HG03135 (cell line): ENCODE results near the gene MTSS2.

Experiments used
- ATAC-seq: cut with Tn5 transposase; IDR thresholded peaks from one replicate; pipeline ENCODE4 v1.9.1; 2021; ENCODE audit warnings: mild to moderate bottlenecking, moderate library complexity; ENCODE audit not compliant: unreplicated experiment

MTSS2 gene

DNA sequence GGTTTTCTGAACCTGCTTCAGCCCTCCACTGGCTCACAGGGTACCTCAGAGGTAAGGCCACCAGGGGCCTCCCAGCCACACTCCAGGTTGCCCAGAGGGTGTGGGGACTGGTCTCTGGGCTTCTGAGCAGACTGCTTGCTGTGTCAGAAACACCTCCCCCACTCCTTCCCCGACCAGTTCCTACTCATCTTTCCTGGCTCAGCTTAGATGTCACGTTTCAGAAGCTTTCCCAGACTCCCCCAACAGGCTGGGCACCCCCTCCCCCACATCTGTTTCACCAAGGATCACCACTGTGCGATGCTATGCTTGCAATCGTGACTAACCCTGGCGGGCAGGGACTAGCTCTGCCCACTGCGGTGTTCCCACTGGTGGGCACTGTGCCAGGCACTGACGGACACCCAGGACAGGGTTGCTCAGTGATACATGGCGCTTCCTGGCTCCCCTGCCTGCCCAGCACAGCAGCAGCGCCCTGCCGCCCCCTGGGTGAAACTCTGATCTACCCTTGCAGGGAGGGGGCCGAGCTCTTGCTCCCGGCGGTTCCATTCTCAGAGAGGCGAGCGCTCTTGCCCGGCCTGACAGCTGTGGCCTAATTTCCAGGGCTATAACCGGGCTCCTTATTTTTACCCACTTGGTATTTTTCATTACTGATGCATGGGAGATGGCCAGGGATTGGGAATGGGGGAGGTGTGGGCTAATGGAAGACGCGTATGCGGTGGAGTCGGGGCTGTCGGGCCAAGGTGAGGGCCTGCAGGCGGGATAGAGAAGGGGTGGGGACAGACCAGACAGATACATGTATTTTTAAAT, 29.4 kb upstream of the MTSS2 start:
- no peak for ATAC-seq

DNA sequence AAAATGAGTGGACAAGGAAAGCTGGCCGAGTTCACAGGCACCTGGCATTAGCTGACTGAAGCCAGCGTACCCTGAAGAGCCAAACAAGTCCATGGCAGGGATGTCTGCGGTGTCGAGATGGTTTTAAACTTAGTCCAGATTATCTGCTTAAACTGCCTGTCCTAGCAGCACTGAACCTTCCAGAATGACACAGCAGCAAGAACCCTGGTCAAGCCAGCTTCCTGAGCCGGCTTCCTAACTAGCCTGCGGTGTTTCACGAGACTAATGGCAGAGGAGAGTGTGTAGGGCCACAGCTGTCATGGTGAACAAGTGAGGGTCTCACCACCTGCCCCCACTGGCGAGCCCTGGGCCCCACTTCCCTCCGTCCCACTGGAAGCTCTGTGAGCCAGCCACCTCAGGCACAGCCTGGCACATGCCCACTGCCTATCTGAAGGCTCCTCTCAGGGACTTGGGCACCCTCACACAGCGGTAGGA, 28.8 kb upstream of the MTSS2 start:
- ATAC-seq: no peak

DNA sequence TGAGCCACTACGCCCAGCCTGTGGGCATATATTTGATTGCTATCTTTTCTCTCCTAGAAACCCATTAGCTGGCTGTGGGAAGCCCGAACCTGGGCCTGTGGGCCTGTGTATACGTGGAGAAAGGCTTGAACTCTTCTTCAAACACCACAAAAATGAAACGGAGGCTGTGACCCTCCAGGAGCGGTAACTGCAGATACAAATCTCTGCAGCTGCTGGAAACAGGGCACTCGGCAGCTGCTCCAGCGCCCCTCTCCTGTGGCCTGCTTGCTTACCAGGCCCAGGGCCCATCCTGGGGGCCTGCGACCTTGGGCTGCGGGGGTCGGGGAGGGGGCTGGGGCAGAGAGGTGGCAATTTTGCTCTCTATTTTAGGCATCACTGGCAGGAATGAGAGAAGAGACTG, 28.0 kb upstream of the MTSS2 start:
- no peak for ATAC-seq

DNA sequence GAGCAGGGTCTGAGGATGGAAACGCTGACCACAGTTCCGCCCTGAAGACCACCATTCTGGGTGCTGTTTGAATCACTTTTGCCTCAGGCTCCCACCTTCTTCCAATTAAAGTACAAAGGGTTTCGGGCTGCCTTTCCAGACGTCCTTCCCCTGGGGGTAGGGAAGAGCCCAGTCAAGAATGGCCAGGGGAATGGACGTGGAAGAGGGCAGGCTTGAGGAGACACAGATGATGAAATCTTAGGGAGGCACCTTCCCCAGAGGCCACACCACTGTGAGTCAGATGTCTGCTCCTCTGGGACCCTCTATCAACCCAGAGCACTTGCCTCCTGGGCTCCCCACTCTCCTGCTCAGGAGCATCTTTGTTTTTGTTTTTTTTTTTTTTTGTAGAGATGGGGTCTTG, 27.5 kb upstream of the MTSS2 start:
- no peak for ATAC-seq

DNA sequence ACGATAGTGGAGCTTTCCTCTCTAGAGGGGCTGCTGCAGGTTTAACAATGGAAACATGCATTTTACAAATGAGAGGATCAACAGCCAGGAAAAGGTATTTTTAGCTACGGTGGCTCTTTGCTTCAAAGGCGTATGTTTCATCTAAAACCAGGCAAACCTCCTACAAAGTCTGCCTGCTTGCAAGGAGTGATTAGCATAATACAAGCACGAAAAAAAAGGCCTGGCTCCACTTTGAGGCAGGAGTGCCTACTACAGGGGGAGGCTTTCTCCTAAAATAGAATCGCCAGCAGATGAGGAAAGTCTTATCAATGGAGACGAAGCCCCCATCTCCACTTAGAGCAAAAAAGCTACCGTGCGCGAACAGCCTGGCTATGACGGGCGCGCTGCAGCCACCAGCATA, 27.1 kb upstream of the MTSS2 start:
- no peak for ATAC-seq

DNA sequence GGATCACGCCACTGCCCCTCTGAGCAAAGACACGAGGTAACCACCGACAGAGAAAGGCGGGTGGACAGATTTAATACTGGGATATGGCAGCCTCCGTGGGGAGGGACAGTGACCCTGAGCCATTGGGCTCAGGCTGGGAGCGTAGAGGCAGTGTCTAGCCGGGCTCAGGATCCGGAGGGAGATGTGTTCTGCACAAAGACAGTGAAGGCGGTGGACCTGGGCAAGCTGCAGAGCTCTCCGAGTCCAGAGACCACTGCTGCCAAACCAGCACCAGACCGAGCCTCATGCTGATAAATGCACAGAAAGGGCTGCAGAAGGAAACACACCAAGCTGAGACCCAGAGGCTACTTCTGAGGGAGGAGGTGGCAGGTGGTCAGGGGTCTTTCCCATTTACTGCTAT, 26.5 kb upstream of the MTSS2 start:
- no peak for ATAC-seq

DNA sequence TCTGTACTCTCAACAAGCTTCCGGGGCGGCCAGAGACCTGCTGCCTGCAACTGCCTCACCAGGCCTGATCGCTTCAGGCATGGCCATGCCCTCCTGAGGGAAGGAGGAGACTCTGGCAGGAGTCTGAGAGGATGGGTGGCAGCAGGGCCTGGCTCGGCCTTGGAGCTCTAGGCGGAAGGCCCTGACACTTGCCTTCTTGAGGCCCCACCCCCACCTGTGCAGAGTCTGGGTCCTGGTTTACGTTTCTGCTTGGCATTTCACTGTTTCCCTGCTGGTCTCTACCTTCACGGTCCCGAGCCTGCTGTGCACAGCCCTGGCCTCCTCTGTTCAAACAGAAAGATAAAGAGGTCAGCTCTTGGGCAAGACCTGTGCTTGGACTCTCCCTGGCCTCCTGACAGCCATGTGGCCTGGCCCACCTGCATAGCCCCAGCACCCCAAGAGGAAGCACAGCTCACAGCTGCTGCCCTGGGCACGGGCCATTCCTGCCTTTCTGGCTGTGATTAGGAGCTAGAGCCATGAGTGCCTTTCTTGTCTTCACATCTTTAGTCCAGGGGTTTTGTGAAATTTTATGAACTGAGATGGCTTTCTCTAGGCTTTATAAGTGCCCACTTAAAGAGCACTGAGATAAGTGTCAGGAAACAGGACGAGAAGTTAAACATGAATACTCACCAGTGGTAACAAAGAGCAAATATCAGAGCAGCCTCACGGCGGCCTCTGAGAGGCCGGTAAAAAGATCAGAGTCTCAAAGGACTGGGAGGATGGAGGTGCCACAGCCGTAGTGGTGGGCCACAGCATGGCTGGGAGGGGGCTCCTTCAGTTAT, 25.6 kb upstream of the MTSS2 start:
- no peak for ATAC-seq

DNA sequence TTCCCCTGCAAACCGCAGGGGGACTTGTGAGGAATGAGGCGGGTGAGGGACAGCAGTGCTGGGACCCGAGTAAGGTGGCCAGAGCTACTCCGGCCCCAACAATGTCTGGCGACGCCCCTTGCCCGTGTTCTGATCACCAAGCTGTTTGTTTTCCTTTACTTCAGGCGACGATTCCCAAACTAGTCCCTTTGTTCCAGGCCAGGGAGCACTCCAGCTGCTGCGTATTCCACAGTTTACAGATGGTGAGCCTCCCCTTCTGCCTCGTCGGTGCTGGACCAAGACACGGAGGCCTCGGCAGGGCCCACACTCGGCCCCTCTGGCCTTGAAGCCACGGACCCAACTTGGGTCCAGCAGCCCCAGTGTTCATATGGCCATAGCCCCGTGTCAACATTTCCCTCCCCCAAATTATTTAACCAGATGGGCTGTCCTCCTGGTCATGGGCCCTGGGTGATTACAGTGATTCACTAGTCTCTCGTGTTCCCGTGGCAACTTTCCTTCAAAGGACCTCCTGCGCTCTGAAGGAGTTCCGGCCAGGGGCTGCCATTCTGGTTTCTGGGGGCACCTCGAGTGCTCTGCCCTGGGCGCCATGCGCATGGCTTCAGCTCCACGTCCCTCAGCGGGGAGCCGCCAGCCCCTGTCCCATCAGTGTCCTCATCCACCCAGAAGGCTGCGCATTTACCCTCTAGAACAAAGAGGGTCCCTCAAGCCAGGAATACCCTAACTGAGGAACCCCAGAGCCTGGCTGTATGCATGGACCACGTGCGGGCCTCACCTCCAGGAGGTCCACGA, 24.8 kb upstream of the MTSS2 start:
- no peak for ATAC-seq

DNA sequence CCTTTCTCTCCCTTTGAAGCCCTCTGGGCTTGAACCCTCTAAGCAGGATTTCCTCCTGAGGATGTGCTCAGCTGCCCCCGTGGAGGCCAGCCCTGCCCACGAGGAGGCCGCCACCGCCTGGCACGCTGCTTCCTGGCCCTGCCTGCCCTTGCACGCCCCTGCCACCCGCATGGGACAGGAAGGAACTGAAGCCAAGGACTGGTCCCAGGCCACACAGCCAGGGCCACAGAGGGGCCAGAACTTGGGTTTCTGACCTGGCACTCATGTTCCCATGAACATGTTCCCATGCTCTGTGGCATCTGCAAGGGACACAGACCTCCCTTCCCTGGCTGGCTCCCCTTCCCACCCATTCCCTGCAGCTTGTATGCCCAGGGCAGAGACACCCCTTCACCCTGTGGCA, 24.1 kb upstream of the MTSS2 start:
- no peak for ATAC-seq

DNA sequence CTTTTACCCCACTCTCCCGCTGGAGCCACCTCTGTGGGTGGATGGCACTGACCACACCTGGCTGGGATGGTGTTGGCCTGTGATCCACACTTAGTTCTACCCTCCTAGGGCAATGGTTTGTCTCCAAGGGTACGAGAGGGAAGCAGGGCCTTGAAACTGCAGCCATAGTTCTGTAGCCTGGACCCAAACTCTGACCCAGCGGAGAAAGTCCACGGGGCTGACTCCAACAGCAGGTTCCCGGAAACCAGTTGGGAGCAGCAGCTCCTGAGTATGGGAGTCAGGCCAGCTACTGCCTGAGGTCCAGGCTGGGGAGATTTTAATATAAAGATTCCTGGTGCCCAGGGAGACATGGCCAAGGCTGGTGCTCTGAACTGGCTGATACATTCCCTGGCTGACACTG, 23.6 kb upstream of the MTSS2 start:
- no peak for ATAC-seq

DNA sequence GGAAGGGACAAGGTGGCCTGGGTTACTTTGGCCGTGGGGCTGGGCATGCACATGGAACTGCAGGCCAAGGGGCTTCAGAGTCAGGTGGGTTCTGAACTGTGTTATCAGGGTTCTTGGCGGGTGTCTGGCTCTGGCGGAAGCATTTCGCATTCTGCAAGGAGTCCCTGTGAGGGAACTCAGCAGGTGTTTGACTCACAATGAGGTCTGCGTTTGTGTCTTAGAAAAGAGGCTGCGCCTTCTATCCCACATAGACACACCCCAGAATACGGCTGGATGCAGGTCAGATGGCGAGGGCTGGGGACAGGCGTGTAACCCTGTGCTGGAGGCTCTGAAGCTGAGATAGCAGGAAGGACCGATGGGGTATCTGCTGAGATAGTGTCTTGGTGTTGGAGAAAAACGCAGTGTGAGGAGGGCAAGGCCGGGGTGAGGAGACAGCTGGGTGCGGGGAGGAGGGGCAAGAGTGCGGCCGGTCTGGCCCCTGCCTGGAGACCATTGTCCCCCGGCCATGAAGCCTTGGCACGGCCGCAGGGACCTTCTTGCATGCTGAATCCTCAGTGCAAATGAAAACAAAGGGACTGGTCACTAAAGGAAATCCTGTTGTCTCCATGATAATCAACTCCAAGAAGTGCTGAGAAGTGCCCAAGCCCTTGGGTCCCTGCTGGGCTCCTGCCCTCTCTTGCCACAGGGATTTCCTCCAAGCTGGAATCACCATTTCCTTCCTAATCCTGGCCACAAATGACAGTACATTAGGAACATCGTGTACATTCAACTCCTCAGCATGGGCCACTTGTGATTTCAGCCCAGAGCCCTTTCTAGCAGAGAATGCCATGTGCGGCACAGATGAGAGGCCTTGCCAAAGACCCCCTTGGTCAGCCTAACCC, 22.8 kb upstream of the MTSS2 start:
- ATAC-seq: no peak

DNA sequence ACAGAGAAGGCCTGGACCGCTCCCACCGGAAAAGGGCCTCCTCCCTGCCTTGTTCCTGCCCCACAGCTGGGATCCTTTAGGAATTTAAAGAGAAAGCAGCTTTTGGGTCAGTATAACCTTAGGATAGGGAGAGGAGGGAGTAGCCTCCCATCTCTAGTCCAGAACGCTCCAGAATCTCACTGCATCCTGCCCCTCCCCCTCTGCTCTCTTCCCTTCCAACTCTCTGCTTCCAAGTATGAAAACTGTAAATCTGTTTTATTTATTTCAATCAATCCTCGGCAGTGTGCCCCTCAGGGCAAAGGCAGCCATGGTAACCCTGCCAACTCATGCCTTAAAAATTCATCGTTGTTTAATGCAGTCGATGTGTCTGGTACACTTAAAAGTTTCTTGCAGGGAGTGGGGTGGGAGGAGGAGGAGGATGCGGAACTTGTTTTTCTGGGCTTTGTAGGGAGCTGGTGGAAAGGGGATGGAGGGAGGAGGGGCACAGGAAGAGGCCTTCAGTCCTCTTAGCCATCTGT, 21.2 kb upstream of the MTSS2 start:
- ATAC-seq: no peak

DNA sequence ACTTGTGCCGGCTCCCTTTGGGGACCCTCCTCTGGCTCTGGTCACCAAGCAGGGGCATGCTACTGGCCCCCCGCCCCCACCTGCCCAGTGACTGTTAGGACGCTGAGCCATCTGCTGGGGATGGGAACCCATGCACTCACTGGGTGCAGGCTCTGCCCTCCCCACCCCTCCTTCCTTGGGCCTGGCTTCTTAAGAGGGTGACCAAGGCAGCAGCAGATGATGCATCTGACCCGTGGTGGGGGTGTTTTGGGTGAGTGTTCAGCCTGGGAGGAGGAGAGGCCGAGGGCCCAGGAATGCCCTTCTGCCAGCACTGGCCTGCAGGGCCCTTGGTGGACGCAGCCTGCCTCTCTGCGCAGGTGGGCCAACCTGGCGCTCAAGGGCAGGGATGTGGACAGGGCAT, 19.2 kb upstream of the MTSS2 start:
- ATAC-seq: no peak

DNA sequence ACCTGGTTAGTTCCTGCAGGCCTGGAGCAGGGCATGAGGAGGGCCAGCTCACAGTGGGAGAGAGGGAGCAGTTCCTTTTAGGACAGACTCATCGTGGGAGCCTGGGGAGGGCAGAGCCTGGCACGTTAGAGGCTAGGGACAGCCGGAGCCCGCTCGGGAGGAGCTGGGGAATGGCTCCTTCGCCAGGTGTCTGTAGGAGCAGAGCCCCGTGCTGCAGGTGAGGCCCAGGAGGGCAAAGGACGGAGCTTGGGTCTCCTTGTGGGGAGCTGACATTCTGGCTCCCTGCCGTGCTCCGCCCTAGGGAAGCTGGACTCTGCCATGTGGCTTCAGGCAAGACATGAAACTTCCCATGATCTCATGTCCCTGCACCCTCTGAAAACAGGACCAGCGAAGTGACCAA, 18.7 kb upstream of the MTSS2 start:
- no peak for ATAC-seq

DNA sequence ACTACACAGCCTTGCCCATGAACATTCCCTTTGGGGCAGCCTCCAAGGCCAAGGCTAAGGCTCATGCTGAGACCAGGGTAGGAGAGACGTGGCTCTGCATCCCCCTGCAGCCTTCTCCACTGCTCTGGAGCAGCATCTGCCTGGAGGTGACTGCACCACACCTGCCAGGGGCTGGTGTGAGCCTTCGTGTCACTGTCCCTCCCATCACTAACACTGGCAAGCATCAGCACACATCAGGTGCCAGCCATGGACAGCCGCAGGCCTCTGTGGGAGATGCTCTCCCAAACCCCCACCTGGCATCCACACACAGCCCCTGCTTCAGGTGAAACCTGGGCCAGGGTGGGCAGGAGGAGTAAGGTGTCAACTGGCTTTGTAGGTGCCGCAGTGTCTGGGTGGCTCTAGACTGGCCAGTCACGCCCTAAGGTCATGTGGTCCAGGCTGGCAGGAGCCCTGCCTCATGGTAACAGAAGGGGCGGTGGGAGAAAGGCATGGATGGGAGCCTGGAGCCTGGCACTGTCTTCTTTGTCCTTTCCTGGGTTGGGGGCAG, 18.1 kb upstream of the MTSS2 start:
- no peak for ATAC-seq

DNA sequence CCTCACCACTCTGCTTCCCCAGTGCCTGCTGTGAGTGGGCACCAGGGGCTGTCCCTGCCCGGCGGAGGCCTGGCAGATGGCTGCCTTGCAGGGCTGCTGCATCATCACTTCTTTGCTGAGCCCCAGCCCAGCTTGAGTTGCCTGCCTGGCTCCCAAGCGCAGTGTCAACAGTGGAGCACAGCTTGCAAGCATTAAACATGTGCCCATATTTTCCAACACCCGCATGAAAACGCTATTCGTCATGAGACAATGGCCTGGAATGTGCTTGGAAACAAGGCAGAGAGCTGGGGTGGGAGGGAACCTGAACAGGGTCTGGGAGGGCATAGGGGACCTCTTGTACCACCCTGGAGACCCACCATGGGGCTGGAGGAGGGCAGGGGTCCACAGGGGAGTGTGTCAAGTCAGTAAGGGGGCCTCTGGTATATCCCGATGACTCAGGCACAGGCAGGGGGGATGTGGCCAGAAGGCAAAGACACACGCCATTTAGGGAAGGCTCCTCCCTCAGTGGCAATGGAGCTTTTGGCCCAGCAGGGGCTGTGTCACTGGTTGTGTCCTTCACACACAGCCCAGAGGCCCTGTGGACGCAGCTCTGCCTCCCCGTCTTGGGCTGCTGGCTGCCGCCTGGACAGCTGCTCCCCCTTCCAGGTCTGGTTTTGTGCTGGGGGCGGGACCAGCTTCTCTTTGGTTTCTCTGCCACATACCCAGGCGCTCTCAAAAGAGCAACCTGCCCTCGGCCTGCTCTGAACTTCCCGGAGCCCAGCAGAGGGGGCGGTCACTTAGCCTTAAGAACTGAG, 17.4 kb upstream of the MTSS2 start:
- no peak for ATAC-seq

DNA sequence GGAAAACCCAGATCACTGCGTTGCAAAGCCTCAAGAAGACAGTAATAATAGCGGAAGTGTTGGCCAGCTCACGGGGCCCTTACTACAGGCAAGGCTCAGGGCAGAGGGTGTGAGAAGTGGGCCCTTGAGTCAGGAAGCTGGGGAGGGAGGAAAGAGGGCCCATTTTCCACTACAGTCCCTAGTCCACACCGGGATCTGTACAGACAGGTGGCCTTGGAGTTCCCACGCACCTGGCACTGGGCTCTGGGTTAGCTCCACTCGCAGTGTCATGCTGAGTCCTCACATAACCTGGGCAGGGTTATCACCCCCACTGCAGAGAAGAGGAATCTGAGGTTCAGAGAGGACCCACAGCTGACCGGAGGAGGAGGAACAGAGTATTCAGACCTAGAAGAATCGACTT, 16.8 kb upstream of the MTSS2 start:
- ATAC-seq: no peak

DNA sequence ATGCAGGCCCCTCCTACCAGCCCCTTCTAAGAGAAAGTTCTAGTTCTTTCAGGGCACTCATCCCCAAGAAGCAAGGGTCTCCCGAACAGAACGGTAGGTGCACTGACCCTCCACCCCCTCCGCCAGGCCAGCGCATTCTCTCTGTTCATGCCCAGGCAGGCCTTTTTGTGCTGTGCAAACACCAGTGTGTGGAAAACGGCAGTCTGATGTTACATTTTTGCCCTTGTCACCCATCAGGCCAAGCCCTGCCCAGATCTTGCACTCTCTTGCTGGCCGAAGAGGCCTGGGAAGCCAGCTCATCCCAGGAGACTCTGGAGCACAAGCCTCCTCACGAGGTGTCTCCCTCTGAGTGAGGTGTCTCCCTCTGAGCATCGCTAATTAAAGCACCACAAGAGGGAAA, 16.1 kb upstream of the MTSS2 start:
- no peak for ATAC-seq

DNA sequence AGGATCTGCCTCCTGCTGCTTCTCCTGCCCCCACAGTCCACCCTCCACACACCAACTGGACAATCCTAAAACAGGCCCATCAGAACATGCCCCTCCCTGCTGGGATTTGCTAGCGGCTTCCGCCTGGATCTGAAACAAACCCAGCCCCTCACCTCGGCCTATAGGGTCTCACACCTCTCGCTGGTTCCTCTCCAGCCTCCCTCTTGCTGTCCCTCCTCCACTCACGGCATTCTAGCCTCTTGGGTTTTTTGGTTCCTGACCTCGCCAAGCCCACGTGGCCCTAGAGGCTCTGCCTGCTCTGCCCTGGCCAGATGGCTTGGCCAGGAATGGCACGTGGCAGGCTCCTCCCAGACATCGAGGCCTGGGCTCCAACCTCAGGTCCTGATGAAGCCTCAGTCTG, 15.7 kb upstream of the MTSS2 start:
- ATAC-seq: no peak
